NCI-H2196 (cell line): ENCODE results near the gene GALNTL6.
"Not testable (repeated sequence)": the region's sequence is repeated elsewhere in the genome, so short reads cannot be mapped to it uniquely, and the experiment has no call there.

Source experiments
- DNase-seq: peaks from one replicate; lab custom pipeline; 2025; ENCODE audit not compliant: unreplicated experiment; lab: John Stamatoyannopoulos, UW

GALNTL6 gene

GRCh38 chr4:173042139-173042538, 1228.9 kb downstream of the GALNTL6 start:
- DNase-seq: not testable (repeated sequence)

GRCh38 chr4:173044340-173044739, 1231.1 kb downstream of the GALNTL6 start:
- DNase-seq: no peak

DNA sequence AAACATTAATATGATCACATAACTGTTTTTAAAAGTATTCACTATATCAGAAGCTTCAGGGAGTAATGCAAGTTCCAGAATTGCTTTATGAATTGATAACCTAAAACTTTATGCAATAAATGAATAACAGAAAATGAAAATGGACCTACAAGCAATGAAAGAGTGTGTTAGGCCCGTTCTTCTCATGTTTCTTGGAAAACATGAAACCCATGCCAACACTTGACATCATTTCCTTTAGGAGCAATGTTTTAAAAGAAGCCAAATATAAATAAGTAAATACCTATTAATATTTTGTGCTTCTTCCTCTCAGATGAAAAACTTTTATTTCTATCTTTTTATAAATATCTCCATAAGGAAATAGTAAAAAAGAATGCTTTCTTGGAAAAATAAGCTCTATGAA, 1232.4 kb downstream of the GALNTL6 start:
- no peak for DNase-seq

DNA sequence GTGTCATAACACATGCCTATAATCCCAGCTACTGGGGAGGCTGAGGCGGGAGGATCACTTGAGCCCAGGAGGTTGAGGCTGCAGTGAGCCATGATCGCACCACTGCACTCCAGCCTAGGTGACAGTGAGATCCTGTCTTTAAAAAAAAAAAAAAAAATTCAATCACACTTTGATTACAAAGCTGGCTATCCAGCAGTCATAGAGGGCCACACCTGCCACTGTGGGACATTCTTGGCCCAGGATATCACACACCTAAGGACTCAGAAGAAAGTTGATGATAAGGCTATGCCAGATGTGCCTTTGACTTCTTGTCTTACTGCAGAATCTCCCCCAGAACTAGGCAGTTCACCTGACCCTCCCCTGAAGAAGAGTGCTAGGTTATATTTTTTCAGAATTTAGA, 1232.9 kb downstream of the GALNTL6 start:
- no peak for DNase-seq

DNA sequence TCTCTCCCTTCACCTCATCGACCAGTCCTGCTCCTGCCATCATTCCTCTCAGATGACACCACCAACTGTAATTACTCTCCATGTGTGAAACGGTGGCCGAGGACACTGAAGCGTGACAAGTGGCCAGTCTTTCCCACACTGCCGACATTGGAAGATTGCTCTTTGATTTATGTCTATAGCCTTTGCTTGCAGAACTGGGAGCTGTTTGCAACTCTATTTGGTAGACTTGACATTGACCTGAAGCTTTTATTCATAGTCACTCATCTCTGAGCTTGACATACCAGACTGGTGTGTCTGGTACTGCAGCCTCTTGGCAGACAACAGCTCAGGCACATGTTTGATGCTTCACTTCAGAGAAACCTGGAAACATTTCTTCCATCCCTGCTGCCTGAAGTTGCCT, 1233.6 kb downstream of the GALNTL6 start:
- peak; percentile 9 for DNase-seq

DNA sequence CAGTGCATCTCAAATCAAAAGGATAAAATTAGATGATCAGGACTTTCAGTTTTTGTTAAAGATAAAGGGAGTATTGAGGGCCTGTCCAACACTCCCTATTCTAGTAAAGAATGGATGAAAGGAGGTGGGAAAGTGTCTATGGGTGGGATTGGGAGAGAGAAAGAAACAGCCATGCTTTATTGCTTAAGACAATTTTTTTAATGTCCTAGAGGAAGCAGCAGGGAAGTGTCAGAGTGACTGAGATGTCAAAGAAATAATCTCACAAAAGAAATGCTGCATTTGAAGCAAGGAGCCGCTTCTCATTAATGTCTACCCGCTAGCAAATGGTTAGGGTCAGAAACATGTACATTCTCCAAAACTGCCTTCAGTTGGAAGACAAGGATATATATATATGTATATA, 1238.0 kb downstream of the GALNTL6 start:
- DNase-seq: no peak

GRCh38 chr4:173051716-173052115, 1238.5 kb downstream of the GALNTL6 start:
- no peak for DNase-seq

DNA sequence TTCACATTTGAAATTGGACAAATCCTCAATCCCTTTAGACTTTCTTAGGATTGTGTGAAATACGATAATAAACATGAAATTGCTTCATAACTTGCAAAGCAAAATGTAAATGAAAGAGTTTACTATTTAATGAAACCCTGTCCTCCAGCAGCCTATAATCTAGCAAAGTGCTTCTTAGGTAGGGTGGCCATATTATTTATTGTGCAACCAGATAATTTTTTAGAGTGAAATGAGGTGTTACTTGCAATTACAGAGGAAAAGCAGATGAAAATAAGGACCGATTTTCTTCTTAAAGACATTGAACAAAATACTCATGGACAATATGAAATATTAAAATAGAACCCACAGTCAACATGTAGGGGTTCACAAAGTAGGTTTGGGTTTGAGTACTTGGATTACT, 1239.2 kb downstream of the GALNTL6 start:
- DNase-seq: no peak

DNA sequence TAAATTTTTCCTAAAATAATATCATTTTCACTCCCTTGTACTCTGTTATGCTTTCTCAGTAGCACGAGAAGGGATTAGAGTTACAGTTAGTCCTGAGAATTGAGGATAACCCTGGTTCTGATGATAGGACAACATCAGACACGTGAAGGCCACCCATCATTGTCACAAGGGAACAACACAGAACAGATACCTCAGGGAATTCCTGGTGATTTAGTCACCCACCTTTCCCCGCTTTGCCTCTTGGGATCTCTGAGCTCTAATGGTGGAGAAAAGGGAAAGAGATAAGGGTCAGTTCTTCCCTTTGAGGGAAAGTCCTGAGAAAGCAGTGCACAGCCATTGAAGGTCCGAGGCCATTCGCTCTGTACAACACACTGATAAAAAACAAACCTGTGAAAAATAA, 1243.1 kb downstream of the GALNTL6 start:
- DNase-seq: no peak

- DNase-seq: peak; percentile 27
Measured at GRCh38 chr4:173056710-173057109, 1243.5 kb downstream of the GALNTL6 start.

GRCh38 chr4:173057442-173057841, 1244.2 kb downstream of the GALNTL6 start:
- DNase-seq: no peak

DNA sequence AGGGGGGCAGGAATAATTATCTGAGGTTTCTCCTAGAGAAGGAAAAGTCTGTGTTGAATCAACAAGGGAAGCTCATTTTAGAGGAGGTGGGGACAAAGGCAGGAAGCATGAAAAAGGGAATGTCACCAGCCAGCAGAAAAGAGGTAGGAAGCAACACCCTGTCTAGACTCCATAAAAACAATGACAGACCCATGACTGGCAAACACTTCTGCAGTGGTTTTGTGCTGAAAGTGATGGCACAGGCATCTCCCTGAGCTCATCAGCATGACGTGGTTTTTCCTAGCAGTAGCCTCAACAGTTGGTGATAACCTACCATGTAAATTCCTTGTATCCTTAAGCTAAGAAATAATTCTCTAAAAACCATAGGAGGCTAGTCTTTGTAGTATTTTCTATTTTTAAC, 1244.7 kb downstream of the GALNTL6 start:
- DNase-seq: no peak

DNA sequence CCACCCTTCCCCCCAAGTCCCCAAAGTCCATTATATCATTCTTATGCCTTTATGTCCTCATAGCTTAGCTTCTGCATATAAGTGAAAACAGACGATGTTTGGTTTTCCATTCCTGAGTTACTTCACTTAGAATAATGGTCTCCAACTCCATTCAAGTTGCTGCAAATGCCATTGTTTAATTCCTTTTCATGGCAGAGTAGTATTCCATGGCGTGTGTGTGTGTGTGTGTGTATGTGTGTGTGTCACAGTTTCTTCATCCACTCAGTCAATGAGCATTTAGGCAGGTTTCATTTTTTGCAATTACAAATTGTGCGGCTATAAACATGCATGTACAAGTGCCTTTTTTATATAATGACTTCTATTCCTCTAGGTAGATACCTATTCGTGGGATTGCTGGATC, 1248.0 kb downstream of the GALNTL6 start:
- no peak for DNase-seq

DNA sequence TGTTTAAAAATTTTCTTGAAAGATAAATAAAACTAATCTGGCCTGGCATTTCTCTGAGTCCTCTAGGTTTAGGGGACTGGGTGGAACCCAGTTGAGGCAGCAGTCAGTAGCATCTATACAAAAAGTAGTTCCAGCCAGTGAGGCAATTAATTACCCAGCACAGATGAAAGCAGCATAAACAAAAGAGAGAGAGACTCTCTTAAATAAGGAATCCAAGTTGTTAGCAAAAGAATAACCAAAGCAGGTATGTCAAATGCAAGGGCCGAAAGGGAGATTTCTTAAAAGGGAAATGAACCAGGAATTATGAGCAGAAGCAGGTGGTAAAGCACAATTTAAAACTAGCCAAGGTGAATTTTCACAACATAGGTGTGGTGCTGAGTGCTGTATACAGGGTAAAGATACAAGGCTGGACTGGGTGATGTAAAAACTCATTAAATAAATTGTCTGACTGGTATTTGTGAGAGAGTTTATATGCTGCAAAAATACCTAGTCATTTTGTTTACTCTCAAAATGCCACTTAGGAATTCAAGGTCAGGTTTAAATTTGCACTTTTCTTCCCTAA, 1260.8 kb downstream of the GALNTL6 start:
- no peak for DNase-seq

DNA sequence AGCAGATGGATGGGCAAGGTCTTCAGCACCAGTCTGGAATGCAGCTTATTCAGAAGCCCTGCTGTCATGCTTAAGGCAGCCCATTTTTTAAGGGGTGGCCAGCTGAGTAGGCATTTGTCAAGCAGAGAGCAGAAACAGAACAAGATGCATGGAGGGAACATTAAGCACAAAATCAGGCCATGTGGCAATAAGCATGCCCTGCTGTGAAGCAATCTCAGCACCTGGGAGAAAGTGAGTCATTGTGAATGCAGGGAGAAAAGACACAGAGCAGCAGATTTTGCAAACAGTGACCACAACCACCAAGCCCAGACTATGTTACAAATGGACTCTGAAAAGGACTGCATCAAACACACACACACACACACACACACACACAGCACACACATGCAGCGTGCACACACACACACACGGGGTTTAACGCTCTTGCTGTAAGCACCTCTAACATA, 1261.3 kb downstream of the GALNTL6 start:
- DNase-seq: peak; percentile 2

GRCh38 chr4:173076903-173077634, 1263.9 kb downstream of the GALNTL6 start:
- DNase-seq: no peak

DNA sequence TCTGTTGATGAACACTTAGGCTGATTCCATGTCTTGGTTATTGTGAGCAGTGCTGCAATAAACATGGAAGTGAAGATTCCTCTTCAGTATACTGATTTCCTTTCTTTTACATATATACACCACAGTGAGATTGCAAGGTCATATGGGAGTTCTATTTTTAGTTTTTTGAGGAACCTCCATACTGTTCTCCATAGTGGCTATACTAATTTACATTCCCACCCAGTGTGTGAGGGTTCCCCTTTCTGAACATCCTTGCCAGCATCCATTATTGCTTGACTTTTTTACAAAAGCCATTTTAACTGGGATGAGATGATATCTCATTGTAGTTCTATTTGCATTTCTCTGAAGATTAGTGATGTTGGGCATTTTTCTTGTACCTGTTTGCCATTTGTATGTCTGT, 1274.9 kb downstream of the GALNTL6 start:
- DNase-seq: no peak
